MM.1S (cell line): ENCODE measurements around the gene OTOP3.

Experiments used
- DNase-seq: peaks from one replicate; pipeline ENCODE4 v3.0.0-alpha.2; 2015
- H2AFZ ChIP-seq: fragments of 300-600 bp; sonication (generic); 2 replicates; pipeline ENCODE4 v1.6.0; 2016; ENCODE audit warnings: antibody characterized with exemption, low read length
- H3F3A ChIP-seq: fragments of 300-600 bp; sonication (generic); 2 replicates; pipeline ENCODE4 v1.6.1; 2016; ENCODE audit warnings: mild to moderate bottlenecking, antibody characterized with exemption, low read length, moderate library complexity, mixed read lengths; ENCODE audit not compliant: insufficient read depth
- H3K27ac ChIP-seq: fragments of 300-600 bp; sonication (generic); 2 replicates; pipeline ENCODE4 v1.5.1; 2016; ENCODE audit warnings: mild to moderate bottlenecking, low read length
- H3K27me3 ChIP-seq: fragments of 300-600 bp; sonication (generic); replicated peaks from 2 replicates; pipeline ENCODE4 v1.6.0; 2016; ENCODE audit warnings: low read length; ENCODE audit not compliant: insufficient read depth
- H3K36me3 ChIP-seq: fragments of 300-600 bp; sonication (generic); replicated peaks from 2 replicates; pipeline ENCODE4 v1.6.1; 2016; ENCODE audit warnings: mild to moderate bottlenecking, low read length, mixed read lengths; ENCODE audit not compliant: insufficient read depth
- H3K4me1 ChIP-seq: fragments of 300-600 bp; sonication (generic); 2 replicates; pipeline ENCODE4 v1.6.1; 2016; ENCODE audit warnings: low read length, mixed read lengths
- H3K4me2 ChIP-seq: fragments of 300-600 bp; sonication (generic); 2 replicates; pipeline ENCODE4 v1.6.0; 2016; ENCODE audit warnings: low read depth, low read length
- H3K4me3 ChIP-seq: fragments of 300-600 bp; sonication (generic); 2 replicates; pipeline ENCODE4 v1.5.1; 2016; ENCODE audit warnings: low read length, mixed read lengths
- H3K79me2 ChIP-seq: fragments of 300-600 bp; sonication (generic); 2 replicates; pipeline ENCODE4 v1.6.1; 2016; ENCODE audit warnings: mixed run types, low read length, mixed read lengths
- H3K9ac ChIP-seq: fragments of 300-600 bp; sonication (generic); 2 replicates; pipeline ENCODE4 v1.6.1; 2016; ENCODE audit warnings: low read length, mixed read lengths
- H3K9me2 ChIP-seq: fragments of 300-600 bp; sonication (generic); replicated peaks from 2 replicates; pipeline ENCODE4 v1.6.1; 2016; ENCODE audit warnings: mild to moderate bottlenecking, low read length, mixed read lengths; ENCODE audit not compliant: insufficient read depth
- H3K9me3 ChIP-seq: fragments of 300-600 bp; sonication (generic); replicated peaks from 2 replicates; pipeline ENCODE4 v1.6.1; 2016; ENCODE audit warnings: mild to moderate bottlenecking, low read length, mixed read lengths; ENCODE audit not compliant: insufficient read depth
- H4K20me1 ChIP-seq: fragments of 300-600 bp; sonication (generic); 2 replicates; pipeline ENCODE4 v1.6.1; 2016; ENCODE audit warnings: mild to moderate bottlenecking, low read length, moderate library complexity, mixed read lengths; ENCODE audit not compliant: insufficient read depth
- CTCF ChIP-seq: fragments of 300-600 bp; sonication (generic); IDR thresholded peaks from 2 replicates; pipeline ENCODE4 v1.5.1; 2016; ENCODE audit warnings: antibody characterized with exemption, low read length, mixed read lengths
- EZH2 ChIP-seq: fragments of 300-600 bp; sonication (generic); optimal IDR thresholded peaks from 2 replicates; pipeline ENCODE3; 2017; ENCODE audit warnings: low read depth, mild to moderate bottlenecking, antibody characterized with exemption, low read length, mixed read lengths
- EZH2phosphoT487 ChIP-seq: fragments of 300-600 bp; sonication (generic); IDR thresholded peaks from 2 replicates; pipeline ENCODE4 v1.6.1; 2018; ENCODE audit warnings: antibody characterized with exemption, low read length

The OTOP3 gene

GRCh38 chr17:74947041-74947754 is 11.5 kb downstream of the OTOP3 start:
- H3K36me3 ChIP-seq = no peaks in the 10 kb centered on the region
- no peak overlapping the region for H3K27ac ChIP-seq
- no peaks in the 10 kb centered on the region for H3F3A ChIP-seq
- no peak for DNase-seq
- no peaks in the 10 kb centered on the region for H4K20me1 ChIP-seq
- H2AFZ ChIP-seq = no peak overlapping the region
- H3K4me2 ChIP-seq = no peak overlapping the region
- peaks cover 7% of the 10 kb centered on the region; the same call in 1 of the 2 replicates for H3K4me1 ChIP-seq
- H3K9me3 ChIP-seq = no peaks in the 10 kb centered on the region
- TF ChIP-seq EZH2 (no peak), CTCF (no peak), EZH2phosphoT487 (no peak)
- no peaks in the 10 kb centered on the region for H3K9me2 ChIP-seq
- no peak overlapping the region for H3K4me3 ChIP-seq
- H3K27me3 ChIP-seq = peaks cover 84% of the 10 kb centered on the region
- H3K79me2 ChIP-seq = no peaks in the 10 kb centered on the region
- no peak overlapping the region for H3K9ac ChIP-seq

GRCh38 chr17:74949455-74950115 is 13.9 kb downstream of the OTOP3 start:
- Histone ChIP-seq H3F3A (no peaks in the 10 kb centered on the region), H3K36me3 (no peaks in the 10 kb centered on the region), H3K4me3 (no peak overlapping the region), H3K9me2 (no peaks in the 10 kb centered on the region), H3K9me3 (no peaks in the 10 kb centered on the region), H2AFZ (no peak overlapping the region), H3K4me2 (no peak overlapping the region), H4K20me1 (no peaks in the 10 kb centered on the region), H3K27ac (no peak overlapping the region), H3K4me1 (peaks cover 7% of the 10 kb centered on the region; the same call in 1 of the 2 replicates), H3K9ac (no peak overlapping the region), H3K27me3 (peaks cover 86% of the 10 kb centered on the region), H3K79me2 (no peaks in the 10 kb centered on the region)
- DNase-seq = no peak
- TF ChIP-seq EZH2 (no peak), EZH2phosphoT487 (no peak), CTCF (no peak)

- H3K4me1 ChIP-seq = peaks cover 6% of the 10 kb centered on the region; the same call in 1 of the 2 replicates
- DNase-seq = no peak
- no peak overlapping the region for H2AFZ ChIP-seq
- no peaks in the 10 kb centered on the region for H3K79me2 ChIP-seq
- H3K27ac ChIP-seq = no peak overlapping the region
- H3K9ac ChIP-seq = no peak overlapping the region
- no peak for TF ChIP-seq EZH2phosphoT487
- TF ChIP-seq CTCF = no peak
- TF ChIP-seq EZH2 = no peak
- peaks cover 86% of the 10 kb centered on the region for H3K27me3 ChIP-seq
- no peaks in the 10 kb centered on the region for H3K9me3 ChIP-seq
- no peak overlapping the region for H3K4me2 ChIP-seq
- H3K9me2 ChIP-seq = no peaks in the 10 kb centered on the region
- no peaks in the 10 kb centered on the region for H3F3A ChIP-seq
- no peak overlapping the region for H3K4me3 ChIP-seq
- H3K36me3 ChIP-seq = no peaks in the 10 kb centered on the region
- no peaks in the 10 kb centered on the region for H4K20me1 ChIP-seq
These were observed 14.5 kb downstream of the OTOP3 start for GRCh38 chr17:74950207-74950606.
